ENCODE data around the gene PRPSAP2. TPM values are rescaled to one million over a fixed set of nuclear protein-coding genes. Genes with fewer than 3 reads are reported as not detected.

PRPSAP2 gene
- total and polyA plus RNA-seq, 12 donors, result 13.9 to 56.9 (median 31.1) TPM

DNA sequence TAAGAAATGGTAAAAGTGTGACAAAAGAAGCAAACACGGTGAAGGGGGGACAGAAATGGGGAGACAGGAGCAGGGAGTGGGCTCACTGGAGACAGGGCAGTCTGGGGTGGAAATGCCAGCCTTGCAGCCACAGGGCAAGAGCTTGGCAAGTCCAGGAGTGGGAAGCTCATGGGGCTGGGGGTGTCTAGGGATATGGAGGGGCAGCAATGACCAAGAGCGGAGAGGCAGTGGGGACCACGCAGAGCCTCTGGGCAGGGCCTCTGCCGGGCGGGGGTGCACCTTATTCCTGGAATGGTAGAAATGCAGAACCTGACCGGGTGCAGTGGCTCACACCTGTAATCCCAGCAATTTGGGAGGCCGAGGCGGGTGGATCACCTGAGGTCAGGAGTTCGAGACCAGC is 106.6 kb downstream of the PRPSAP2 start:
- intact Hi-C loops (cut with DNase I), result no loop called here
- 90 to 92% (median 91%) methylated on average over 9 of the region's 9 CpGs for WGBS, 4 donors

GRCh38 chr17:18965530-18966236 is 107.8 kb downstream of the PRPSAP2 start:
- no peaks in the 10 kb centered on the region for H3K4me1 ChIP-seq (replicated peaks in 1 of 2)
- no peaks in the 10 kb centered on the region for H3K36me3 ChIP-seq (replicated peaks in 1 of 2)
- TF ChIP-seq POLR2A (IDR thresholded peaks at IDR 0.05) (no peak), CTCF (IDR thresholded peaks at IDR 0.05) (no peak)
- H3K27ac ChIP-seq, result no peak overlapping the region
- no peak for DNase-seq
- intact Hi-C loops (cut with DNase I), result no loop called here
- no peak overlapping the region for H3K4me3 ChIP-seq
- H3K27me3 ChIP-seq, result no peaks in the 10 kb centered on the region
- WGBS, 4 donors, result 74 to 81% (median 76%) methylated on average over 10 to 14 of the region's 14 CpGs
- no peaks in the 10 kb centered on the region for H3K9me3 ChIP-seq (replicated peaks in 1 of 3)

More for the DNA sequence above, 106.6 kb downstream of the PRPSAP2 start:
- Histone ChIP-seq H3K36me3 (replicated peaks in 1 of 2) (no peaks in the 10 kb centered on the region), H3K4me1 (replicated peaks in 1 of 2) (no peaks in the 10 kb centered on the region), H3K27ac (no peak overlapping the region), H3K9me3 (replicated peaks in 1 of 3) (no peaks in the 10 kb centered on the region), H3K4me3 (no peak overlapping the region), H3K27me3 (no peaks in the 10 kb centered on the region)
- TF ChIP-seq POLR2A (IDR thresholded peaks at IDR 0.05), result no peak
- no peak for TF ChIP-seq CTCF (IDR thresholded peaks at IDR 0.05)
- no peak for DNase-seq

DNA sequence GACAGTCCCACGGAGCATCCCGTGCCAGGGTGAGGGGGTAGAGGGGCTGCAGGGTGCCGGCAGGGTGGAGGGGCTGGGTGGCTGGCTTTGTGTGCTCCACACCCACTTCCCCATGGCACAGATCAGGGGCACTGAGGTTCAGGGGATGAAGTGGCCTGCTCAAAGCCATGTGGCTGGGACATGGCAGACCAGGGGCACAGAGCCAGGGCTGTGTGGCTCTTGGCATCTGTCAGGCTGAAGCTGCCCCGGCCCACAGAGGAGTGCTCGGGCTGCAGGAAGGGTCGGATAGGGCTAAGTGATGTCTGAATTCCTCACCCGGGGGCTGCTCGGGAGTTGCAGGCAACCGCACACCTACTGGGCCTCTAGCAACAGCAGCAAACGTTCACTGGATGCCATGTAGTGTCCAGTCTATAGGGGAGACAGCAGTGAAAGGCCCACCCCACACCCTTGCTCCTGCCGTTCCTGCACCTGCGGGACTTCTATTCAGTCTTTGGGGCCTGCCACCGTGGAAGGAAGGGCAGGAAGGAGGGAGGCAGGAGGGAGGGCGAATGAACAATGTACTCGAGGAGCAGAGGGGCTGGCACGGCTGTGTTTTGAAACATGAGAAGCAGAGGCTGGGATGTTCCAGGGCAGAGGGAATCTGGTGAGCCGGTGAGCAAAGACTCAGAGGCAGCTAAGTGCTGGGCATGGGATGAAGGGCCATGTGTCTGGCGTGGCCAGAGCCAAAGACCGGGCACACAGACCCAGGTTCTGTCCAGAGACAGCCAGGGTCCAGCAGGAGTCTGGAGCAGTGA is 109.1 kb downstream of the PRPSAP2 start:
- intact Hi-C loops (cut with DNase I), result no loop called here
- WGBS, 4 donors, result 72 to 84% (median 76%) methylated on average over 12 to 19 of the region's 19 CpGs

More for the DNA sequence above, 109.1 kb downstream of the PRPSAP2 start:
- H3K9me3 ChIP-seq (replicated peaks in 1 of 3), result no peaks in the 10 kb centered on the region
- no peak overlapping the region for H3K27ac ChIP-seq
- H3K36me3 ChIP-seq (replicated peaks in 1 of 2), result no peaks in the 10 kb centered on the region
- no peaks in the 10 kb centered on the region for H3K4me1 ChIP-seq (replicated peaks in 1 of 2)
- TF ChIP-seq CTCF (IDR thresholded peaks at IDR 0.05) (no peak), POLR2A (IDR thresholded peaks at IDR 0.05) (no peak)
- DNase-seq, result no peak
- H3K27me3 ChIP-seq, result no peaks in the 10 kb centered on the region
- H3K4me3 ChIP-seq, result no peak overlapping the region

Measured in adrenal gland (tissue), 12 donors.